G401 (cell line): Measurements from ENCODE around the gene NRN1. TPM values are rescaled to one million over a fixed set of nuclear protein-coding genes. Genes with fewer than 3 reads are reported as not detected.

Experiments used
- DNase-seq: peaks from one replicate; pipeline ENCODE4 v3.0.0-alpha.2; 2015; ENCODE audit warnings: low spot score
- in situ Hi-C: cut with HindIII; loops from 2 replicates; pipeline ENCODE4 v1.10.0; 2016; ENCODE audit warnings: low sequenced_read_pairs, mixed read lengths
- total RNA-seq: library from RNA; depleted of rRNA; stranded (reverse); fragments of >200 nt; shearing (Covaris generic); gene quantifications from 2 replicates; pipeline ENCODE4 v1.2.3, GENCODE V29; 2014

The NRN1 gene
- total RNA-seq, 1 experiment from 2014 or later, result not detected

DNA sequence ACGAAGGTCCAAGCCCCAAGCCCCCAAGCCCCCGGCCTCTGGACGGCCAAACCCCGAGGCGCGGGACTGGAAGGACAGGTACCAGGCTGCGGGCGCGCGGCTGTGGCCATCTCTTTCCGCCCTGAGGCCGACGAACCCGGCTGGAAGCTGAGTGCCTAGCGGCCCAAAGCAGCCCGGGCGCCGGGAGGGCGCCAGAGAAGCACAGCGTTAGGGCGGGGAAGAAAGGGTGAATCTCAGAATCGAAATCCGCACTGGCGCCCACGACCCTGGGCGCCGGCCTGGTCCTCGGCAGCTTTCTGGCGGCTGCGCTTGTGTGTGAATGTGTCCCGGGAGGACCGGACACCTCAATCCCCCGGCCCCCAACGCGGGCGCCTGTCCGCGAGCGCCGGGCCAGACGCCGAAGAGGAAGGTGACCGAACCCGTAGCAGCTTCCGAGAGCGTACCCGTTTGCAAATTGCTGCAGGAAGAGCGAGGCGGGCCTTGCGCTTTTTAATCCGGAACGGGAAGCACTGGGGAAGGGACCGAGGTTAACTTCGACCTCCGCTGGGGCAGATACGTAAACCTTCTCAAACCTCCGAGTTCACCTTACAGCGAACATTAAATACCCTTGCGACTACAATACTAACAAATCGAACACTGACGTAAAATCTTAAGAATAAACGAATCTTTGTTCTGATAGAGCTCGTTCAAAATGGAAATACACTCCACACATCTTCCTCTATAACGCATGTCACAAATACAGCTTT is 2.9 kb downstream of the NRN1 start:
- peak; percentile 80 for DNase-seq
- in situ Hi-C loops, result no loop called here

DNA sequence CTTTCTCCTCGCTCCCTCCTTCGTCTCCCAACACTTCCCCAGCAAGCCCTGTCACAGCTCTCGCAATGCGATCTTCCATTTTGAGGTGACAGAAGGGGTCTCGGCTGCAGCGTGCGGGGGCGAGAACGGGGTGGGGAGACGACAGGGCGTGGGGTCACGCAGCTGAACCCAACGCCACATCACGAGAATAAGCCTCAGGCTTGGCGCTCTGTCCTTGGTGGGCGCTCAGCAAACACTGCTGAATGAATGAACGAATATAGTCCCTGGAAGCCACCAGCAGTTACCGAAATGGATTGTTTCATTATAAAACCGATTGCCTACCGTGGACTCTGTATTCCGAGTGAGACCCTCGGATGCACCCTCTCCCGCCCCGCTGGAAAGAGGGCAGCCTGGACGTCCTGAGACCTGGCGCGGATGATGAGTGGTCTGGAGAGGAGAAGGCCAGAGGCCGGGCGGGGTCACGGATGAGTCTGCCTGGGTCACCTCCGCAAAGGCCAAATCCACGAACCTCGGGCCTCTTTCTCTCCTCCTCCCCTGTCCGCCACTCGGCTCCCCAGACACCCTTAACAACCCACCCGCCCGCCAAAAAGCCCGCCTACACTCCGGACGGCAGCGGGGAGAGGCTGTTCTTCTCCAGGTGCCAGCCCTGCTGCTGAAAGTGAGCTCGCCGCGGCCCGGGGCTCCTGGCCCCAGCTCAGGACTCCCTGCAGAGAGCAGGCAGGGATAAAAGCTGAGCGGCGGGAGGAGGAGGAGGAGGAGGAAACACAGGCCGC is 3.7 kb downstream of the NRN1 start:
- peak; percentile 63 for DNase-seq
- in situ Hi-C loops, result no loop called here

DNA sequence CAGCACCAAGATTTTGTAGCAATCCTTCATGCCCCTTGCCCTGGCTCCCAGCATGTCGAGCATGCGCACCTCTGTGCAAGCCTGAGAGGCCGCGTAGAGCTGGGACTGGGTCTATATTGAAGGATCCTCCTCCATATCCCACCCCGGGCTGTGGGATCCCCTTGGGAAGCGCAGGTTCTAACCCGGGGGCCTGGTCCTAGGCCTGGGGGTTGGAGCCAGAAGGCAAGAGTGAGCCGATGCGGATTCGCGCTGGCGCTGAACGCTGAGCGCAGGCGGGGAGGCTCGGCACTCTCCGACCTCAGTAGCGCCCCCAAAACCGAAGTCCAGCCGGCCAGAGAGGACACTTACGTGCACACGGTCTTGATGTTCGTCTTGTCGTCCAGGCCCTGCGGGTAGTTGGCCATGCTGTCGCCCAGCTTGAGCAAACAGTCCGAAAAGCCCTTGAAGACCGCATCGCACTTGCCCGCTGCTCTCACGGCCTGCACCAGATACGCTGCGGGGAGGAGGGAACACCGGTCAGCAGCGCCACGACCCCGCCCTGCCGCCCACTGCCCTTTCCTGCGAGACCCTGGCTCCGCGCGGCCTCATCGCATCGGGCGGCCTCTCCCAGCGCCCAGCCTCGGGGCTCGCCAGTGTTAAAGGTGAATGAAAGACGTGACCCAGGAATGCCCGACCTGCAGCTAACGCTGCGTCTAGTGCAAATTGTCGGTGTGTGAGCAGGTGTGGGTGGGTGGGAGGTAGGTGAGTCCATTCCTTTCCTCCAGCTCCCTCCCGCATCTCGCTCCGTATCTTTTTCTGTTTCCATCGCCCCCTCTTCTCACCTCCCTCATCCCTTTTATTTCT is 4.5 kb downstream of the NRN1 start:
- in situ Hi-C loops, result no loop called here
- DNase-seq, result peak; percentile 76

DNA sequence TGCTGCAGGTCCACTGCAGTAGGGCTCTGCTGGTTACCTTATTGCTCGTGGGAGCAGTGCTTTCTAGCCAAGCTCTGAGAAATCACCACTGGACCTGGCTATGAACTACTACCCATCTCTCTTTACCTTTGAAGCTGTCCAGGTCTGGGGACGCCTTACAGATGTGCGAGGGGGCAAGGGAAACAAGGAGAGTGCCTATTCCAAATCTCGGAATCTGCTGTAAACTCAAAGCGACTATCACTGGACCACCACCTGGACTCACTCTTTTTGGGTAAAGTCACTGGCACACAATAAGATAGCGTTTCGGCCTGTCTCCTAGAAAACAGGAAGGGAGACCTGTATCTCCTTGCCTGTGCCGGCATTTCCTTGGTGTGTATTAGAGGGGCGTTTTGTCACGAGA is 5.3 kb downstream of the NRN1 start:
- DNase-seq, result peak; percentile 22
- in situ Hi-C loops, result no loop called here

DNA sequence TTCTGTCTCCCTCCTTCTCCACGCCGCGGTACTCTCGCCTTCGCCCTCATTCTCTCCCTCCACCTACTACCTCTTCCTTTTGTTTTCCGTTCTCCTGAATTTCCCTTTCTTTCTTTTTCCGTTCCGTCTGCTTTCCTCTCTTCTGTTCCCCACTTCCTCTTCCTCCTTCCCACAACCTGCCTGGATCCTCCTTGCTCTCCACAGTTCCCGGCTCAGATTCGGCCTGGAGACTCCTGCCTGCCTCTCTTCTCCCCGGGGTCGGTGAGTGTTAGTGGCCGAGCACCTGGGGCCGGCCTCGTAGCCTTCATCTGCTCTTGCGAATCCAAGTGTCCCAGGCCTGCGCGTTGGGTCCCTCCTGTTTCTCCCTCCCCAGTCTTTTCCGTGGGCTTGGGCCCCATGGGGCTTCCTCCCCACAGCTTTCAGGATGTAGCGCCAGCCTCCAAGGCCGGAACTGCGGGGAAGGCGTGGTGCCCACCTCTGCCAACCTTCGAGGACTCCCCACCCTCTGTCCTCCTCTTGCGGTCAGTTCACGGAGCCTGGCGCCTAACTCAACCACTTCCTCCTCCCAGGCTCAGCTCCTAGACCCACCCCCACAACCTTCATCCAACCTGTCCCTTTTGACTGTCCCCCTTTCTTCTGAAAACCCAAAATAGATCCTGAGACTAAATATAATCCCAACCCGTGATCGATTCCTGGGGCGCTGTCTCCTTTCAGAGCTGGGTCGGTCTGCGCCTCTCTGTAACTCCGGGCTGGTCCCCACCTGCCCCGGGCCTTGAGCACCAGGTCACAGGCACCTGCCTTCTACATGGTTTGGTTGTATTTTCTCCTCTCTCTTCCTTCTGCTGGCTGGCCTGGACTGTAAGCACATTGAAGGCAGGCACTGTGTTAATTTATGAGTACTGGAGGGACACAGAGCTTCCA is 6.8 kb downstream of the NRN1 start:
- in situ Hi-C loops, result no loop called here
- DNase-seq, result peak; percentile 40

DNA sequence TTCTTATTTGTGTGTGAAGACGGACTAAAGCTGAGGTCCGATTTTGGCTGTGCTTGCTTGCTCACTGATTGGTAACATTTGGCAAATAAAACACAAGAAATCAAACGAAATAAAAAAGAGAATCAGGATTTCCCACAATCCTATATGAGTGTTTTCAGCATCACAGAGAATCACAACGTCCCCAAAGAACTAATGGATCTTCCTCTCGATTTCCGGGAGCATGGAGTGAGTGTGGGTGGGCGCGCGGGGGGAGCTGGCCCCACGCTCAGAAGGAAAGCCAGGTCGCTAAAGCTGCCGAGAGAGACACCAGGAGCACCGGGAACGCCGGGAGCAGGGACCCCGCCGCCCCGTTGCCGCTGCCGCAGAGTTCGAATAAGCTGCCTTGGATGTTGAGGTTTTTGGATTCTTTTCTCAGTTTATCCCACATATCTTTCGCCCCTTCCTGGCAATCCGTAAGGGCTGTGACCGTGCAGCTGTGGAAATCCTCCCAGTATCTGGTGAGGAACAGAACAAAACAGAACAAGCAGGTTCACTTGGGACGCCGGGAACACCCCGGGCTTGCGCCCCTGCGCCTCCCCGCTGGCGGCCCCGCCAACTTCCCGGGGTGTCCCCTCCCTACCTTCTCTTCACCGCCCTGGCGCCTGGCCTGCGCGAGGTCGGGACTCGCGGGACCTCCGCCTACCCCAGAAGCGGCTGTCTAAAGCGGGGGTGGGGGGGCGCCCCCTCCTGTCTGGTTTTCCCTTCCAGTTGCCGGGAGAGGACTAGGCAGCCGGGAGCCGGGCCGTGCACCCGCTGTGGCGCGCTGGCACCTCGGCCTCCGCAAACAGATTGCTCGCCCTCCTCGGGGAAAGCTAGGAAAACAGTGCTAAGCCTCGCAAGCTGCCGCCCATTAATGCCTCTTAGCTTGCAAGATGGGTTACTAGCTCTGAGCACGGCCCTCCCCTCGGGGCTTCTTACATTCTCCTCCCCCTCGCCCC is 7.7 kb downstream of the NRN1 start:
- in situ Hi-C loops, result no loop called here
- peak; percentile 80 for DNase-seq

DNA sequence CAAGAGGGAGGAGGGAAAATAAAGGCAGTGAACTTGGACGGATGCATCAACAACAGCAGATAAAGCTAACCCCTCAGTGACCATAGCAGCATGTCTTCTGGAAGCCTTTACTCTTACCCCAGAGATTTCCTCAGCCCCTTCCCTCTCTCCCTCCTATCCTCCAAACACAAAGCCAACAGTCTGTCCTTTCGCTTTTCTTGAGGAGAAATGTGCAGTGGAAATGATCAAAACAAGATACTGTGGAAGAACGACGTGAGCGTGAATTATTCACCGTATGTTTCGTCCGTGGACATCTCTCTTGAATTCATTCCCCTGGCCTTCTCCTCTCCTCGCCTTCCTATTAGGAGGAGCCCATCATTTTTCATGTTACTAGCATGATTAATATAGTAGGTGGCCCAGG is 8.5 kb downstream of the NRN1 start:
- DNase-seq, result peak; percentile 45
- in situ Hi-C loops, result no loop called here

DNA sequence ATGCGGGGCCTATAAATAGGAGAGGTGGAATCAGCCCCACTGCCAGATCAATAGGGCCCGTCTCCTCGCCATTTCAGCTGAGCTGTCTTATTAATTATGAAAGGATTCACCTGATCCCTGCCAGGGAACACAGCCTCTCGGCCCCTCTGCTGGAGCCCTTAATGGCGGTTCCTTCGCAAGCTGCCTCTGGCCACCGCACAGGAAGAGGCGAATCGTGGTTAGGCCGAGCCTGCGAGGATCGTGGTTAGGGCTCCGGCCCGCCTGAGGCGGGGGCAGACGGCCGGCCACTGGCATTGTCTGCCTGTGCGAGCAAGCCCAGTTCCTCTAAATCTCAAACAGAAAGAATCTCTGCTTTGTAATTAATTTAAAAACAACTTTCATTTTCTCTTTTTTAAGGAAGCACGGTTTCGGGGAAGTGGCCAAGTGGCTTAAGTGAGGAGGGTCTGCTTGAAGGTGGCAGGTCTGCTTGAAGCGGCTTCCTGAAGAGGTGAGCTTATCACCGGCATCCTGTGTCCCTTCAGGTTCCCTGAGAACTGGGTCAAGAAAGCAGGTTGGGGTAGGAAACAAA is 9.2 kb downstream of the NRN1 start:
- in situ Hi-C loops, result no loop called here
- peak; percentile 59 for DNase-seq

DNA sequence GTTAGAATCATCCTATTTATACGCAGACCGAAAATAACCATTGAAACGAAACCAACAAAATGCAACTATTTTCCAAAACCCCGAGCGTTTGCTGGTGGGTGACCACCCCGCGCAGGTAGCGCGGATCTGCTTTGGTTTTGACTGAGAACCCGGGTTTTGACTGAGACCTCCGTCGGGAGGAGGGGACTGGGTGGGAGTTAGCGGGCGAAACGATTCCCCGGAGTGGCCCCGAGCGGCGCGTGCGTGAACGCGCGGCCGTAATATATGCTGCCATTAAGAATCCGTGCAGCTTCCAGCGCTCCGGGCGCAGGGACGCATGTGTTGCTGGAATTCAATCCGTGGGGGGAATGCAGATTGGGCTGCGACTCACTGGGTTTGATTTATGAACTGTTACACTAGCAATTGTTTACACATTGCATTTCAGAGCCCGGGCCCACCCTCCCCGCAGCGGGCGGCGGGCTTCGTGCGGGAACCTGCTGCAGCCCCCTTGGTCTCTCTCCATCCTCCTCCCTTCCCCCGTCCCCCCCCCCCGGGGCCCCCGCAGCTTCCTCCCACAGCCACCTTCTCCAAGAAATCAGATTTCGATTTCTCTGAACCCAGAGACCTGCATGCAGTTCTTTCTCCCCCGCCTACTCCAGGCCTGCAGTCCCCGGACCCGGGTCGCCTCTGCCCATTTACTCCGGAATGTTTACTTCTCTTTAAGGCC is 9.9 kb downstream of the NRN1 start:
- peak; percentile 65 for DNase-seq
- in situ Hi-C loops, result no loop called here

DNA sequence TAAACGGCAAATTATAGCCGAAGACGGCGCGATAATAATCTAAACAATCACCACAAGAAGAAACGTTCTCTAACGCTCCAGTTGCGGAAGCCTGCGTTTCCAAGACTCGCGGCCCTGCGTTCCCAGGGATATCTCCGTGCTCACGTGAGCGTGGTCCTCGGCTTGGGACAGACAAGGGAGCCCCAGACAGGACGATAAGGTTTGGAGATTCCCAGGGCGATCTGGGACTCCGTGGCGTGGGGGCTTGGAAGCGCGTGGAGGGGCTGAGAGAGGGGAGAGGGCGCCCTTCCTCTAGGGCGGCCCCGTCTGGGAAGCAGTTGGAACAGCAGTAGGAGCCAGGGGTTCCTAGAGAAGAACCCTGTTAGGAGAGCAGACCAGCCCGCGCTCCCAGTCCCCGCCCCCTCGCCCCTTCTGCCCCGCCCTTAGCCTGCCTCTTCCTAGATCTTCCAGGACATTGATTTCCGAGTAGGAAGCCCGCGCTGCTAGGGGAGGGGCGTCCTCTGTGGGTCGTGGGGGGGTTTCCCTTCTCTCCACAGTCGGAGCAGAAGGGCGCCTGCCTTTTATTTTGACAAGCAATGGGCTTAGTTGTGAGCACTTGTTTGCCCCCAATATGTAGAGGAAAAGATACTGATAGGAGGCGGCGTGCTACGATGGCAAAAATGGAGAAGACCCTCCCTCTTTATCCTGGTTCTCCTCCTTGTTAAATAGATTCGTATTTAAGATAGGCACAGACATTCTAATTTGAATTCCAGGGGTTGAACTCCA is 10.6 kb downstream of the NRN1 start:
- in situ Hi-C loops, result no loop called here

DNA sequence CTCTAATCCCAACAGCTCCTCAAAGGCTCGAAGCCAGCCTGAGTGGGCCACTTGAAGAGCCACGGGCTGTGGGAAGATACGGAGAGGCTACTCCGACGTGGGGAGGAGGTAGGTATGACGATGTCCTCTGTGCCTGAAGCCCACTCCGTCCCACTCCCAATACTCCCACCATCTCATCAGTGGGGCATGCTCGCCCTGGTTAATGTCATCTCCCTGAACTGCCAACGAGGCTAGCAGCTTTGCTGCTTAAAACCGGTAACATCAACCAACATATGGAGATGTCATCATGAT is 11.1 kb downstream of the NRN1 start:
- in situ Hi-C loops, result no loop called here
- DNase-seq, result no peak

More for the DNA sequence above, 10.6 kb downstream of the NRN1 start:
- peak; percentile 91 for DNase-seq

DNA sequence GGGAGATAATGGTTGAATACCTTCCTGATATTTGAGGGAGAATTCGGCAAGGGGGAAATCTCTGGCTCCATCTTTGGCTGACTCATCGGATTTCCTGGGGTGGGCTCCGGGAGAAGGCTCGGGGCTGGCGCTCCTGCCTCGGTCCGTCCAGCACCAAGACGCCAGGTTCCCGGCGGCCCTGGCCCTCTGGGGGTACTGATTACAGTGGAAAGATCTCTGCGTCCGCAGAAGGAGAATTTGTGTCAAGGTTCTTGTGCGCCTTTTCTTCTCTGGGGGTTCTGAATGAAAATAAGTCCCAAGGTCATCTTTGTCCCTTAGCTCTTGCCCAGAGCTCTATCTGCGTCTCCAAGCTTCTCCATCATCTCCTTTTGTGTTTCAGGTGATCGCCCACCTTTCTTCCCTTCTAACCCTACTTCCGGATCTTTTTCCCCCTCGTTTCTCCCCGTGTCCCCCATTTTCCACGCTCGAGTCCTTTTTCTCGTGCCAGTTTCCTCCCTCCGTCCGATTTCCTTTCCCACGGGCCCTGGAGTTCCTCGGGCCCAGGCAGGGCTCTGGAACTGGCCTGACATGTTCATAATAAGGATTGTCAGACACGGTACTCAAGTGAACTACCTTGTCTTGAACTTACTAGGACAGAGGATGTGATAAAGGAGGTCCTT is 11.6 kb downstream of the NRN1 start:
- no peak for DNase-seq
- in situ Hi-C loops, result no loop called here

DNA sequence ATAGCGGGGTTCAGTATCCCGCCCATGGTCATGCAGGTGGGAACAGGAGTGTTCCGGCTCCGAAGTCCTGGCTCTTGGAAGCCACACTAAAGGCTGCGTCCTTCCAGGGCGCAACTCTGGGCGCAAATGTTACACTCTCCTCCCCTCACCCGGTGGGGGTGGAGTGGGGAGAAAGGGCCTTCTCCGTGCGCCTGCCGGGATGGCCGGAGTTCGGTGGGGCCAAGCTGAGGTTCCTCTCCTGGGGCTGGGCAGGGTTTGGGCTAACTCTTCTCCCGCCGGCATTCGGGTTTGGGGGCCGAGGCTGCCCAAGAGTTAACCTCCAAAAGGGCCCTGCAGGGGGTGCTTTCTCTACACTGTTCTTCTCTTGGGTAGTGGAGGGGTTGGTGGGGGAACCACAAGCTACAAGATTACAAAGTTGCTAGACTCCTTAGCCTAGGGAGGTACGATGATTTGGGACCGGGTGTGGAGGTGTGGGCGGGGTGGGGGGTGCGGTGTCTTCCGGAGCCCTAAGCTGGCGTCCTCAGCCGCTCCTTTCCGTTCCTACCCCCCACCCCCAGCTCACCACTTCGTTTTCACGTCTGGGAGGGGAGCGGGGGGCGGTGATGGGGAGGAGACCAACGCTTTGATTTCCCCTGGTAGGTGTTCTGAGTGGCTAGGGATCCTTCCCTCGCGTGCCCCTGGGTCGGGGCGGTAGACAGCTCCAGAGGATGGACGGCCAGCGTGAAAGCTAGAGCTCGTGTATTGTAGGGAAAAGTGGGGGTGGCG is 12.3 kb downstream of the NRN1 start:
- no peak for DNase-seq
- in situ Hi-C loops, result no loop called here

DNA sequence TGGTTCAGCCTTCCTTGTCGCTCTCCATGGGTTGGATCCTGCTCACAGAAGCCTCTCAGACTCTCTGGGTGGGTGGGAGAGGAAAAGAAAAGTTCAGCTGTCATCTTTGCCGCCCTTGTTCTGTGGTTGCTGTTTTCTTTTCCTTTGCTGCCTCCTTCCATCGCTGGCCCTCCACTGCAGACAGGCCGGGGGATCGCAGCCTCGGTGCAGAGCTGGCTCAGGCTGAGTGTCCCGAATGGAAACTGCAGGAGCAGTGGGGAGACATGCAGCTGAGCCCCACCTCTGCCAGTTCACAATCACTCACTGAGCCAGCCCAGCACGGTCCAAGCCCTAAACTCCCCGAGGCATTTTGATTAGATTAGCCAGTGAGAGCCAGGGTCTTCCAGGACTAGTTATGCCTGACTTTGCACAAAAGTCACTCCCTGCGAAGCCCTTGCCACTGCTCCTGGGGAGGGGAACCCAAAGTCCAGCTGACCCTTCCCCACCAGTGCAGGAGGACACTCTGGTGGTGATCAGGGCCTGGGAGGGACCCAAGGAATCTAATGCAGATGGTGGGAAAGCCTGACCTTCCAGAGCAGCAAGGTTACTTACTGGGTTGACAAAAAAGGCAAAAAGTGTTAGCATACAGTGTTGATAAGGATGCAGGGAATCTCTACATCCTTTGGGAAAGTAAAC is 14.0 kb downstream of the NRN1 start:
- no peak for DNase-seq
- in situ Hi-C loops, result no loop called here

DNA sequence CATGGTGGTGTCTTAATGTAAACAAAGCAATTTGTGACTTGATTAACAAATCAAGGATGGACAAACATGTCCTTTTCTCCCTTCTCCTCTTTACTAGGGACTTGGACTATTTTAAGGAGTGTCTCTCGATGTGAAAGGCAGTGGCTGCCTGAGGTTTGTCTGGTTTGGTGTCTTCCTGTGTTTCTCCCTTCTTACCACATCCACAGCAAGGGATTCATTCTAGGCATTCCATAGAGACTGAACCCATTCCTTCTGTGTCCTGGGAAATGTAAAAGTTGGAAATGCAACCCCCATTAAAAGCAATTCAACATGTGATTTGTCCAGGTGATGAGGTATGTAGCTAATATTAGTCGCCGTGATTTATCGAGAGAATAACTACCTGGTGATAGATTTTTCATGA is 15.9 kb downstream of the NRN1 start:
- no peak for DNase-seq
- in situ Hi-C loops, result no loop called here
